D341Med (cell line): ENCODE data around the gene DDIT4.
"Not testable (repeated sequence)": the region's sequence is repeated elsewhere in the genome, so short reads cannot be mapped to it uniquely, and the experiment has no call there.

ENCODE experiments used
- DNase-seq: peaks from one replicate; pipeline ENCODE4 v3.0.0; 2012; ENCODE audit warnings: low spot score

DDIT4 gene

DNA sequence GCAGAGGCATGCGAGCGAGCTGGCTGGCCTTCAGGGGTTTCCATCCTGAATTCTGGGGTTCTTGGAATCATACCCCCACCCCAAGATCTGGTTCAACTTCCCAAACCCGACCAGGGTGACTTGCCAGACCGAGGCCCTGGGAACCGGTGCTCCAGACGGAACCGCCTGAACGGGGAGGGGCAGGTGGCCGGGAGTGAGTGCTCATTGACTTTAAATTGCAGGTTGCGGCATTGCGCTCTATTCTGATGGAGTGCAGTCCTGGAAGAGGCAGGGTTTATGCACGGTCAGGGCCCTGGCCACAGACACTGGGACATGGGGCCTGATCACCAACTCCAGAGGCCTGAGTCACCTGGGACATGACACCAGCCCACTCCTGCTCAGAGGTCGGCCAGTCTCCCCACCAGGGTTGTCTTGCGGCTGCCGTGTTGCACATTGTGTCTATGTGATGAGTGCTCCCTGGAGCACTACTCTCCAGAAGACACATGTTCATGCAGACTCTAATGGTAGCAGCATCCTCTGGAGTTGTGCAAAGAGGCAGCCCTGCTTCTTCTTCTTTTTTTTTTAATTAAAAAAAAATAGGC, 5.8 kb upstream of the DDIT4 start:
- no peak for DNase-seq

DNA sequence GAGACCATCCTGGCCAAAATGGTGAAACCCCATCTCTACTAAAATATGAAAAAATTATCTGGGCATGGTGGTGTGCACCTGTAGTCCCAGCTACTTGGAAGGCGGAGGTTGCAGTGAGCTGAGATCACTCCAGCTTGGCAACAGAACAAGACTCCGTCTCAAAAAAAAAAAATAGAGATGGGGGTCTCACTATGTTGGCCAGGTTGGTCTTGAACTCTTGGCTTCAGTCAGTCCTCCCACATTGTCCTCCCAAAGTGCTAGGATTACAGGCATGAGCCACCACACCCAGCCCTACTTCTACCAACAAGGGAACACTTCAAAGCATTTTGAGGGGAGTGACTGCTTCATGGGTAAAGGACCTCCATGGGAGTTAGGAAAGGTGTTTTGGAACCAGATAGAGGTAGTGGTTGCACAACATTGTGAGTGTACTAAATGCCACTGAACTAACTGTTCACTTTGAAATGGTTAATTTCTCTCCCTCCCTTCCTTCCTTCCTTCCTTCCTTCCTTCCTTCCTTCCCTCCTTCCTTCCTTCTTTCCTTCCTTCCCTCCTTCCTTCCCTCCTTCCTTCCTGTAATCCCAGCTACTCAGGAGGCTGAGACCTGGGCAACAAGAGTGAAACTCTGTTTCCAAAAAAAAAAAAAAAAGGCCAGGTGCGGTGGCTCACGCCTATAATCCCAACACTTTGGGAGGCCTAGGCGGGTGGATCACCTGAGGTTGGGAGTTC, 5.1 kb upstream of the DDIT4 start:
- not testable (repeated sequence) for DNase-seq

DNA sequence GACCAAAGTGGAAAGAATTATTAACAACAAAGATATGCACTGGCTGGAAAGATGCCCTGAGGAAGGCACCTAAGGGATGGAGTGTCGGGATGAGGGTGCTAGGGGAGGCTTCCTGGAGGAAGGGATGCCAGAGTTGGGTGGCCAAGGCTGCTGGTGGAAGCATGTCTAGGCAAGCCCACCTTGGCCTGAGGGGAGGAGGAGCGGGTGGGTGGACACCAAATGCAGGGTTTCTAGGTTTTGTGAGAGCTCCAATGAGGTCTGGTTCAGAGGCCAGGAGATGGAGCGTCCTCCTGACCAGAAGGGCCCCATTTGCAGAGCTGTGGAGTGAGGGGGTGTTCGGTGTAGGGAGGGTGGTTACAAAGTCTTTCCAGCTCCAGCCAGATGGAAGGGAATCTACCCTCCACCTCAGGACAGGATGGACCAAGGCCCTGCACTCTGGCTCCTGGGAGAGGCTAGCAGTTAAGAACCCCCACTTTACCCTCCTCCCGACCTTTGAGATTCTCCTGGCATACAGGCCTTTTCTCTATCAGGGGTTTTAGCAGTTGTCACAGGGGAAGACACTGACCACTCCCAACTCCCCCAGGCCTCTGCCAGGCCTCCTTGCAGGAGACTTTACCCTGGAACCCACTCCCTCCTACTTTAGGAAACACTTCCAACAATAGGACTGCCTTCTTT, 3.0 kb upstream of the DDIT4 start:
- DNase-seq, result no peak

DNA sequence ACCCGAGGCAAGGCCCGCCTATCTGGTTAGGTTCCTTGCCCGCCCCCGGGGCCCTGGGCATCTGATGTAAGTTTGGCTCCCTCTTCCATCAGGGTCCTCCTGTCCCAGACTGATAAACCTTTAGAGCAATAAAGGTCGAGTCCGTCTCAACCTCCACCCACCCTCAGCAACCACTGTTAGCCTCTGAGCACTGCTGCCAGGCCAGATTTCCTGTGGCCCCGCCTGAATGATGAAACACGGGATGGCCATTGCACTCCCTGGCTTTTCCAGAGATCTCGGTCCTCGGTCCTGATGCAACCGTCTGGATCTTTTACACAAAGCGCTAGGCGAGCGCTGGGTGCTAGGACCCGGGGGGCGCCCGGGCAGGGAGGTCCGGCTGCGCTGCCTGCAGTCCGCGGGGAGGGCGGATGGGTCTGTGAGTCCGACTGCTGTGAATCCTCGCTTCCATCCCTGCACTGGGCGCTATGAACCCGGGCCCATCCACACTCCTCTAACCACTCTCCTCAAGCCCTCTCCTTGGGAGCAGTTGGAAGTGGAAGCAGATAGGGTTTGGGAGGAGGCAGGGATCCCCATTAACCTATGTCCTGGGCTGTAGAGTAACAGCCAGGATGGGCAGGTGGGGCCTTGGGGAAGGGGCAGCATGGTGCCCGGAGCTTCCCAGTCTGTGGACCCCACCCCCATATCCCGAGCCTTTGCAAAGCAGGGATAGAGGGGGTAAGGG, 875 bp upstream of the DDIT4 start:
- DNase-seq, result peak; percentile 72

DNA sequence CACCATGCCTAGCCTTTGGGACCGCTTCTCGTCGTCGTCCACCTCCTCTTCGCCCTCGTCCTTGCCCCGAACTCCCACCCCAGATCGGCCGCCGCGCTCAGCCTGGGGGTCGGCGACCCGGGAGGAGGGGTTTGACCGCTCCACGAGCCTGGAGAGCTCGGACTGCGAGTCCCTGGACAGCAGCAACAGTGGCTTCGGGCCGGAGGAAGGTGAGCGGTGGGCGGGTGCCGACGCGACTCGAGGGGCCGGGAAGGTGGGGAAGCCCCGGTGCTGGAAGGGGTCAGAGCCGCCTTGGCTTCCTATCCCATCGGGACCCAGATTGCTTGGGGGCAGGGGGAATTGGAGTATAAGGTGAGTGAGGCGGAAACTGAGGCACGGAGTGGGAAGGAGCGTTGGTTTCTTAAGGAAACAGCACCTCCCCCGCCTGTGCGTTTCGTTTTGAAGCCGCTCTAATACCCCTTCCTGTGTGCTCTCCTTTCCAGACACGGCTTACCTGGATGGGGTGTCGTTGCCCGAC, 547 bp downstream of the DDIT4 start:
- no peak for DNase-seq

DNA sequence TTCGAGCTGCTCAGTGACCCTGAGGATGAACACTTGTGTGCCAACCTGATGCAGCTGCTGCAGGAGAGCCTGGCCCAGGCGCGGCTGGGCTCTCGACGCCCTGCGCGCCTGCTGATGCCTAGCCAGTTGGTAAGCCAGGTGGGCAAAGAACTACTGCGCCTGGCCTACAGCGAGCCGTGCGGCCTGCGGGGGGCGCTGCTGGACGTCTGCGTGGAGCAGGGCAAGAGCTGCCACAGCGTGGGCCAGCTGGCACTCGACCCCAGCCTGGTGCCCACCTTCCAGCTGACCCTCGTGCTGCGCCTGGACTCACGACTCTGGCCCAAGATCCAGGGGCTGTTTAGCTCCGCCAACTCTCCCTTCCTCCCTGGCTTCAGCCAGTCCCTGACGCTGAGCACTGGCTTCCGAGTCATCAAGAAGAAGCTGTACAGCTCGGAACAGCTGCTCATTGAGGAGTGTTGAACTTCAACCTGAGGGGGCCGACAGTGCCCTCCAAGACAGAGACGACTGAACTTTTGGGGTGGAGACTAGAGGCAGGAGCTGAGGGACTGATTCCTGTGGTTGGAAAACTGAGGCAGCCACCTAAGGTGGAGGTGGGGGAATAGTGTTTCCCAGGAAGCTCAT, 1.1 kb downstream of the DDIT4 start:
- DNase-seq, result peak; percentile 72

DNA sequence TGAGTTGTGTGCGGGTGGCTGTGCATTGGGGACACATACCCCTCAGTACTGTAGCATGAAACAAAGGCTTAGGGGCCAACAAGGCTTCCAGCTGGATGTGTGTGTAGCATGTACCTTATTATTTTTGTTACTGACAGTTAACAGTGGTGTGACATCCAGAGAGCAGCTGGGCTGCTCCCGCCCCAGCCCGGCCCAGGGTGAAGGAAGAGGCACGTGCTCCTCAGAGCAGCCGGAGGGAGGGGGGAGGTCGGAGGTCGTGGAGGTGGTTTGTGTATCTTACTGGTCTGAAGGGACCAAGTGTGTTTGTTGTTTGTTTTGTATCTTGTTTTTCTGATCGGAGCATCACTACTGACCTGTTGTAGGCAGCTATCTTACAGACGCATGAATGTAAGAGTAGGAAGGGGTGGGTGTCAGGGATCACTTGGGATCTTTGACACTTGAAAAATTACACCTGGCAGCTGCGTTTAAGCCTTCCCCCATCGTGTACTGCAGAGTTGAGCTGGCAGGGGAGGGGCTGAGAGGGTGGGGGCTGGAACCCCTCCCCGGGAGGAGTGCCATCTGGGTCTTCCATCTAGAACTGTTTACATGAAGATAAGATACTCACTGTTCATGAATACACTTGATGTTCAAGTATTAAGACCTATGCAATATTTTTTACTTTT, 1.8 kb downstream of the DDIT4 start:
- DNase-seq, result no peak

DNA sequence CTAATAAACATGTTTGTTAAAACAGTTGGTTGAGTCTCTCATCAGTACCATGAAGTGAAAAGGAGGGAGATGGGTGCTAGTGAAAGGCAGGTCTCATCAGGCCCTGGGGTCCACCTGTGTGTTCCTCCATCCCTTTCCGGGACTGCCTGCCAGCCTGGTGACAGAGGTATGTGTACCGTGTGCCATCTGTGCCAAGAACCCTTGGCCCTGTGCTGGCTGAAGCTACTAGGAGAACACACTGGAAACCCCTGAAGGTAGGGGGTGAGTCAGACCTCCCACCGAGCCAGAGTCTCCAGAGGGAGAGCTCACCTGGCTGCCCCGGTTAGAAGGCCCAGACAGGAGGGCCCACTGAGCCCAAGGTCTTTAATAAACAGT, 2.3 kb downstream of the DDIT4 start:
- DNase-seq, result no peak

DNA sequence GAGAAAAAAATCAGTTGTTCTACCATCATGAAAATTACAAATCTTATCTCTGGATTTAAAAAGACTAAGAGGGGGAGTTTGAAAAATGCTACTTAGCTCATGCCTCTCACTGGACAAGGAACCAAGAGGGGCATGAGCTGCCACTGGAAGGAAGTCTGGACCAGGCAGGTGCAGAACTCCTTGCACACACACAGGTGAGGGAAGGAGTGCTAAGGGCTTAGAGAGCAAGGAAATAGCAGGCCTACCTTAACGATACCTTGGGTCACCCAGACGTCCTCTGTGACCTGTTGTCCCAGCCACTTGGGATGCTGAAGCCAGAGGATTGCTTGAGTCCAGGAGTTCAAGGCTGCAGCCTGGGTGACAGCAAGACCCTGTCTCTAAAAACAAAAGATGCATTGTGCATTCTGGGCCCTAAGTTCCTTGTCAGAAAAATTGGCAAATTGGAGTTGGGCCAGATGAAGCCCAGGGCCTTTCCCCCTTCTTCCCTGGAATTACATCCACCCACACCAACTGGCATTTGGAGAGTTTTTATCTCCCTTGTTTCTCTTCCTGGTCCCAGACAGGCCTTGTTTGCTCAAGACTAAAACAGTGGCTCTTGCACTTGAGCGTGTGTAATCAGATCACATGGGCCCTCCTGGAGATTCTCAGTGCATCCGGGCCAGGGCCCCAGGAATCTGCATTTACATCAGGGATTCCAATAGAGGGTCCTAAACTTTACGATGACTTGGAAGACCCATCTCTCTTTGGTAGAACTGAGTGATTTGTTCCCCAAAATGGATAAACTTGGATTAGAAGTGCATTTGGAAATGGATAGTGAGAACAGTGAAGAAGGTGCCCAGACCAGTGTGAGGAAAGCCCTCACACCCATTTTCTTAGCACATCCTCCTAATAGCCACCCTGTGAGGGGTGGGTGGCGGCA, 3.0 kb downstream of the DDIT4 start:
- no peak for DNase-seq

DNA sequence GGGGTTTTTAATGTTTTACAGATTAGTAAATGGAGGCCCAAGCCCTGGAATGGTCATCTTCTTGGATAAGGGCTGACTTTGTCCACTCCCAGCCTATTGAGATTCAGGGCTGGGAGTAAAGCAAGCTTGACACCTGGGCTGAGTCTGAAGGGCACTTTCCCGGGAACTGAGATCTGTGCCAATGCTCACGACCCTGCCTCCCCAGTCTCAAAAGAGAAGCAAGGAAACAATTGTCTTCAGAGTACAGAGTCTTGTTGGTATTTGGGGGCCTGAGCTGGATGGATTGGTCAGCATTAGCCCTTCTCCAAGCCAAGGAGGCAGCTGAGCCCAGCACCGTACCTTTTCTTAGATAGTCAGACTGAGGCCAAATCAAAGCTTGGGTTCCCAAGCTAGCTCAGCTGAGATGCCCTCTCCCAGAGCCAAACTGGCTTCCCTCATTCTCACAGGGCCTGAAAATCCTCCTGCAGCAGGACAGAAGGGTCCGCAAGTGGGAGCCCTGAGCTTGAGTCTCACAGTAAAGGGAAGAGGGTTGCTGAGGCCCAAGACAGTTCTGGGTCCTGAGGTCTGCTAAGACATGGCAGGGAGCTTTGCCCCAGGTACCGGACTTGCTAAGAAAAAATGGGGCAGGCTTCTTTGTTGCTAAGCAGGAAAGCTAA, 3.7 kb downstream of the DDIT4 start:
- no peak for DNase-seq

DNA sequence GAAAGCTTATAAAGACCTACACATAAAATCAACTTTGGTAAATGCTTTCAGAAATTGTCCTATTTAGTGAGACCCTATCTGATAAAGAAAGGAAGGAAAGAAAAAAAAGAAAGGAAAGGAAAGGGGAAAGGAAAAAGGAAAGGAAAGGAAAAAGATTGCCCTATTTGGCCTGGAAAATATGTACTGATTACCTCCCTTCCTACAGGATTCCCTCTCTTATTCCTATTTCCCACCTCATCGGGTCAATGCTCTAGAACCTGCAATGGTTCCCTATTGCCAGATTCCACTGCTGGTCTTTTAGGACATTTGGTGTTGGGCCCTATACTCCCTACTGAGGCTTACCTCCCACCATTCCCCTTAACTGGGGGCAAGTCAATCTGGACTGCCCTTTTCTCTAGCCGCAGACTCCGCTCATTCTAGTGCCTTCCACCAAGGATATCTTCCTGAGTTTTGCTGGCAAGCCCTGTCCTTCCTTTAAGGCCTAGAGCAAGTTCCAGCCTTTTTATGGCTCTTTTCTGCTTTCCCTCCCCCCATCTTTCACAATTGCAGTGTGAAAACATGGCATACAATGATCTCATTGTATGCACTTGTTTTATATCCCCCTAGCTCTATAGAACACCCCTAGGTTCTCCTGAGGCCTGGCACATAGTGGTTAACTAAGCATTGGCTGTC, 4.4 kb downstream of the DDIT4 start:
- no peak for DNase-seq

DNA sequence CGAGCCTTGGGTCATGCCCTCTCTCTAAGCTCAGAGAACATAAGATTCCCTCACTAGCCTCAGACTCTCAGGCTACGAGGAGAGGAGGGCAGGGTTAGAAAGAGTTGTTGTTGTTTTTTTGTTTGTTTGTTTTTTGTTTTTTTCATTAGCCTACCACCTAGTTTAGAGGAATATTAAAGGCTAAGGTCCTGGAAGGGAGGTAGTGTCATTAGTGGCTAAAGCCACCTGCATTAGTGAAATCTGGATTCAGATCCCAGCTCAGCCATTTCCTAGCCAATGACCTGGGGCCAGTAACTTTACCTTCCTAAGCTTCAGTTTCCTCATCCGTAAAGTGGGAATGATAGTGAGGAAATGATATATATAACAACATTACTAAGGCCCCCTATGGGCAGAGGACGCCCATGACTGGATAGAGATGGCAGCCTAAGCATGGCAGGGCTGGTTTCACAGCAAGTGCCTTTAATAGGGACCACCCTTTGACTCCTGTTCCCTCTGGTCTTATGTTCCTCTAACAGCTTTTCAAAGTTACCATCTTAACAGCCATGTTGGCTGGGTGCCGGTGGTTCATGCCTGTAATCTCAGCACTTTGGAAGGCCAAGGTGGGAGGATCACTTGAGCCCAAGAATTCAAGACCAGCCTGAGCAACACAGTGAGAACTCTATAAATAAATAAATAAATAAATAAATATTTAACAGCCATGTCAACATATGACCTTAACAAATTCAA, 5.1 kb downstream of the DDIT4 start:
- DNase-seq, result no peak

DNA sequence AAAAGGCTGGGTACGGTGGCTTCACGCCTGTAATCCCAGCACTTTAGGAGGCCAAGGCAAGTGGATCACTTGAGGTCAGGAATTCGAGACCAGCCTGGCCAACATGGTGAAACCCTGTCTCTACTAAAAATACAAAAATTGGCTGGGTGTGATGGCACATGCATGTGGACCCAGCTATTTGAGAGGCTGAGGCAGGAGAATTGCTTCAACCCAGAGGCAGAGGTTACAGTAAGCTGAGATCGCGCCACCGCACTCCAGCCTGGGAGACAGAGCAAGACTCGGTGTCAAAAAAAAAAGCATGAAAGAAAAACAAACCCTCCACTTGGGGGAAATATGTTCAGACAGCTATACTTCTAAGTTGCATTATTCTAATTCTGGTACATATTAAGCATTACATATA, 5.9 kb downstream of the DDIT4 start:
- DNase-seq, result not testable (repeated sequence)

DNA sequence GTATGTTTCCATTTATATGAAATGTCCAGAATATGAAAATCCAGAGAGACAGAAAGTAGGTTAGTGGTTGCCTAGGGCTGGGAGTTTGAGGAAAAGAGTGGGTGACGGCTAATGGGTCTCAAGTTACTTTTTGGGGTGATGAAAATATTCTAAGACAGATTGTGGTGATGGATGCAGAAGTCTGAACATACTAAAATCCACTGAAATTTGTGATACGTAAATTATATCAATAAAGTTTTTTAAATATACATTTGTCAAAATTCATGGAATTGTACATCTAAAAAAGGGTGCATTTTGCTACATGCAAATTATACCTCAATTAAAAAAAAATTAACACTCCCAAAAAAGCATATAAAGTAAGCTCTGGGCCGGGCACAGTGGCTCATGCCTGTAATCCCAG, 9.4 kb downstream of the DDIT4 start:
- no peak for DNase-seq

DNA sequence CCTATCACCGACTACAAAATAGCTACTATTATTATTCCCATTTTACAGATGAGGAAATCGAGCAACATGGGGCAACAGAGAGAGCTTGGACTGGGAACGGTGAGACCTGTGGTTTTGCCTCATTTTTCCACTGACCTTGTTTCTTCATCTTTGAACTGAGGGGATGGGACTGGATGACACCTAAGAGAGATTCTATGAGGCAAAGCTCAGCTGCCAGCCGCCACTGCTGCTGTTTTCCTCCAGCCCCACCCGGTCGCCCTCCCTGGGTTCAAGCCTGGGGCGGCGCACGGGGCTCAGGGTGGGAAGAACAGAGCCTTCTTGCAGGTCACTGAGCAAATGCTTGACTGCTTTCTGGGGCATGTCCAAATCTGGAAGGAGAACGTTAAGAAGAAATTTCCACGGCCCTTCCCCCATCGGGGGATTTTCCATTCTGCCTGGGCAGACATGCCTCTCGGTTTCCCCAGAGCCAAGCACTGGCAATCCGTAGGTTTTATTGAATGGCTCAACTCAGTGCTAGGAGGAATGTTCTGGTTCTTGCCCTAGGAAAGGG, 12.3 kb downstream of the DDIT4 start:
- DNase-seq, result no peak

DNA sequence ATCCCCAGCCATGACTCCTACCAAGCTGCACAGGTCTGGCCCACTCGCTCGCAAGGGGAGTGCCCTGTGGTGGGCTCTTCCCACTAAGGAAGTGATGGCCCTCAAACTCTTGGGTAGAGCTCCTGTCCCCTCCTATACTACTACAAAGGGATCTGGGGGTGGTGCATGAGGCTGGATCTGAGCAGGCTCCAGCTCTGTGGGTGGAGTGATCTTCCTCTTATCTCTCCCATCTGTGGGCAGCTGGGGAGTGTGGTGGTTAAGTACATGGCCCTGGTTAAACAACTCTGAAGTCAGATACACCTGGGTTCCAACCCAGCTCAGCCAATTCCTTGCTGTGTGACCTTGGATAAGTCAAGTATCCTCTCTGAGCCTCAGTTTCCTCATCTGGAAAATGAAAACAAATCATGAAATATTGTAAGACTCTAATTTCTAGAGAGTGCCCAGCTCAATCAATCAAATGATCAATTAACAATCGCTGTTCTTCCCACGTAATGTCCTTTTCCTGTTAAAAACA, 17.4 kb downstream of the DDIT4 start:
- DNase-seq, result no peak

DNA sequence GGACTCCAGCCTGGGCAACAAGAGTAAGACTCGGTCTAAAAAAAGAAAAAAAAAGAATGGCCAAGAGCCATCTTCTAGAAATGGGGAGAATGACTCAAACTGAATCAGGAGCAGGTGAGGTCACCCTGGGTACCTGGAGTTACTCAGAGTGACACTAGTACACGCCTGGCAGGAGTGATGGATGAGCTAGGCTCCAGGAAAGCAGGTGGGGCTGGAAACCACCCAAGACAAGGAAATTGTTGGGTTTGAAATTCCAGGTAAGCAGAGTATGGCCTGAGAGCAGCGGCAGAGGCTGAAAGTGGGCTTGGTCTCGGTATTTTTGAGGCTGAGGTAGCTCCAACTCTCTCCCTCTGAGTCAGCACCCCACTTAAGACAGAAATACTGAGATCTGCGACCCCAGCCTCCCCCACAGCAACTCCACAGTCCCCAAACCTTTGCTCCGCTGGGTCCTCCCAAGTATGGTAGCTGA, 18.5 kb downstream of the DDIT4 start:
- peak; percentile 10 for DNase-seq

DNA sequence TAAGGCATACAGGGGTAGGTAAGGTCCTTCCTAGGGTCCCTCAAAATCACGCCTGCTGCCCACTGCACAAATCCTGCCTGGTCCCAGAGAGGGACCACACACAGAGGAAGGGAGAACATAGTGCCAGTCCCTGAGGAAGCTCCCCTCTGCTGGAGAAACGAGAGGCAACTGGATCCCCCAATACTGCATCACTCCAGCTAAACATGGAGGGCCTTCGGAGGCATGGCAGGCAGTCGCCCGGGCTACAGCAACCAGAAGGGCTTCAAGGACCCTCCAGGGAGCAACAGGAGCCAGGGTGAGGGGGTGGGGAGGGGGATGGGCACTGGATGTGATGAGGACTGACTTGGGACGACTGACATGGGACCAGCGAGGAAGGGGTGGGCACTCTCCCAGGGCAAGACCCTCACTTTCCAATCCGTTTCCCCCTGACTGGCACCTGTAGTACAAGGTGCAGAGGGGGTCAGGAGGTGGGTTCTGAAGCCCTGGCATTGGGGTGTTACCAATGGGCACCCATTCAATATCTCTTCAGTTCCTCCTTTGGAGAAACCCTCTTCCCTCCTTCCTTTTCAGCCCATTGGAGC, 21.7 kb downstream of the DDIT4 start:
- no peak for DNase-seq
